PFSK-1 (cell line): ENCODE measurements around the gene CARMIL1.

ENCODE experiments used
- FOXP2 ChIP-seq: optimal IDR thresholded peaks from 2 replicates; pipeline ENCODE3; 2011; ENCODE audit warnings: borderline replicate concordance, control low read depth, inconsistent platforms; ENCODE audit not compliant: insufficient read depth; ENCODE audit errors: extremely low read length, extremely low read depth
- POLR2AphosphoS5 ChIP-seq: IDR thresholded peaks from 2 replicates; pipeline ENCODE4 v1.6.1; 2012; ENCODE audit warnings: low read depth, mild to moderate bottlenecking, control low read depth, low read length, moderate library complexity

DNA sequence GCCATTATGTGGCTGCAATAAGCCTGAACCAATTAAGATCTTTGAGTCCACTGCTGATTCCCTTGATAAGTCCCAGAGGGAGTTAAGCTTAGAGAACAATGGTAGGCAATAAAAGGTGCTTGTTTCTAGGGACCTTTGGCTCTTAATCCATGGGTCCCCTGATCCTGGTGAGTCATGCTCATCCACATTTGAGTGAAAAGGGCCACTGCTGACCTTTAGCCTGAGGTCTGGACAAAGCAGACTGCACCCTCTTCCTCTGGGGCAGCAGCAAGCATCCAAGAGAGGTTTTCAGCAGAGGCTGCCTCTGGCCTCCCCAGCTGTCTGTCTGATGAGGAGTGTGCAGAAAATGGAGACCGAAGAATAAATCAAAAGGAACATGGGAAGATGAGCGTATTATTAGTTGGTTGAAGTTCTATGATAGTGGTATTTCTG, 356.7 kb downstream of the CARMIL1 start:
- TF ChIP-seq FOXP2 (no peak), POLR2AphosphoS5 (no peak)
